Measurements from ENCODE around the gene TBC1D17.

- TF ChIP-seq CTCF (optimal IDR thresholded peaks at IDR 0.05 in 1 of 3, IDR thresholded peaks at IDR 0.05 in 1 of 3, conservative IDR thresholded peaks at IDR 0.05 in 1 of 3; ENCODE audit: extremely low read depth in 1 of 3, insufficient read depth in 2 of 3, low read length in 3 of 3) (no peak), EZH2 (IDR thresholded peaks at IDR 0.05; ENCODE audit: low read length) (no peak)
These were observed 53.0 kb downstream of the TBC1D17 start for GRCh38 chr19:49930483-49931011.
